ENCODE results near the gene ZSCAN9. TPM values are rescaled to one million over a fixed set of nuclear protein-coding genes. Genes with fewer than 3 reads are reported as not detected.

ZSCAN9 gene
- total and polyA plus RNA-seq, 2 of the 8 experiments (the other 6 are each of a cell fraction or from before 2014, with no cell fraction given) = 10.8 to 13.6 TPM

GRCh38 chr6:28252009-28252975 lies 27.2 kb downstream of the ZSCAN9 start, which contains the start of gene ZKSCAN4:
Gene ZKSCAN4, minus strand, starts transcription at chr6:28252269. Its CDS starts 289 bp downstream, at chr6:28251980.
- no peak within 1 kb of the TSS; the same call in 1 of the 2 replicates for H3K27ac ChIP-seq (ENCODE audit: low read depth, low read length)
- H3K36me3 ChIP-seq (ENCODE audit: control insufficient read depth in 2 of 4, insufficient read depth in 4 of 4, low read length in 3 of 4) = peaks cover 0 to 16% (median 2%) of the 10 kb centered on the region in 4 experiments; a peak in 1 of 8 replicates
- FAIRE-seq = peak; percentile 85
- TF ChIP-seq TBP (IDR thresholded peaks at IDR 0.05; ENCODE audit: low read depth, low read length) (peak; percentile 78; the same call in 1 of the 2 replicates), TAF7 (optimal IDR thresholded peaks at IDR 0.05; ENCODE audit: borderline replicate concordance, low read depth, low read length) (no peak), KDM4A (IDR thresholded peaks at IDR 0.05; ENCODE audit: low read depth, low read length, severe bottlenecking) (peak; percentile 53), SAP30 (IDR thresholded peaks at IDR 0.05; ENCODE audit: insufficient read depth, insufficient replicate concordance, low read length) (peak; percentile 93), HDAC2 (IDR thresholded peaks at IDR 0.05; ENCODE audit: borderline replicate concordance in 1 of 2, low read depth in 2 of 2, low read length in 2 of 2) (0 out of 4 replicates have a peak, but pooled peaks of 1 of the 2 experiments have one; percentile 83), GABPA (IDR thresholded peaks at IDR 0.05; ENCODE audit: borderline replicate concordance, insufficient read depth, low read length) (peak; percentile 97), PHF8 (conservative IDR thresholded peaks at IDR 0.05; ENCODE audit: low read depth, low read length) (peak; percentile 55)

More at GRCh38 chr6:28252009-28252975, 27.2 kb downstream of the ZSCAN9 start, which contains the start of gene ZKSCAN4:
- peak within 1 kb of the TSS; percentile 50; the same call in 1 of the 2 replicates for H2BK20ac ChIP-seq (ENCODE audit: low read length)
- no peaks in the 10 kb centered on the region; the same call in 1 of the 2 replicates for H3K23me2 ChIP-seq (ENCODE audit: low read depth, low read length)
- H4K5ac ChIP-seq (ENCODE audit: insufficient read length, low read depth, low read length) = no peak within 1 kb of the TSS
- H3K23ac ChIP-seq (ENCODE audit: insufficient read length) = no peak within 1 kb of the TSS
- H3K9ac ChIP-seq (replicated peaks in 1 of 4; ENCODE audit: extremely low read depth in 1 of 4, low read depth in 3 of 4, low read length in 3 of 4) = peak within 1 kb of the TSS; percentile 58 to 70 (median 62)
- H2AFZ ChIP-seq (ENCODE audit: low read length) = peak within 1 kb of the TSS; percentile 73
- H2BK15ac ChIP-seq (ENCODE audit: low read length) = peak within 1 kb of the TSS; percentile 89; the same call in 1 of the 2 replicates
- H3K27me3 ChIP-seq (replicated peaks in 1 of 4; ENCODE audit: control insufficient read depth in 3 of 4, extremely low read depth in 1 of 4, insufficient read depth in 3 of 4, low read length in 3 of 4) = no peaks in the 10 kb centered on the region
- peak within 1 kb of the TSS; percentile 73; the same call in 1 of the 2 replicates for H2BK5ac ChIP-seq (ENCODE audit: low read depth, low read length)
- no peak within 1 kb of the TSS for H2BK120ac ChIP-seq (replicated peaks; ENCODE audit: low read depth, low read length)
- no peak within 1 kb of the TSS for H3K14ac ChIP-seq (ENCODE audit: insufficient read length)
- H3K79me2 ChIP-seq (ENCODE audit: control insufficient read depth in 1 of 2, insufficient read depth in 2 of 2, low read length in 2 of 2) = peaks cover 3 to 11% of the 10 kb centered on the region in 2 experiments; a peak in 3 of 4 replicates
- H4K8ac ChIP-seq (ENCODE audit: extremely low read depth, insufficient read depth, low read length) = peak within 1 kb of the TSS; percentile 81
- H2AK5ac ChIP-seq (ENCODE audit: low read depth, low read length) = no peak within 1 kb of the TSS
- 15% methylated on average over 14 of the region's 14 CpGs; no CpG with 5 or more reads in 1 of the 2 experiments for WGBS, 2 experiments (ENCODE audit: extremely low coverage in 1 of 2, insufficient coverage in 1 of 2, insufficient read length in 1 of 2, insufficient replicate concordance in 2 of 2, low coverage in 1 of 2, low lambda C conversion rate in 2 of 2, missing lambda C conversion rate in 1 of 2)
- ChIA-PET CTCF (ENCODE audit: partially characterized antibody) (interaction anchor here (0.7 to 1.5 kb wide), 5 partner anchors 13 to 104 kb away, joined by 3 to 6 read pairs (median 3); no protein-coding TSS in a partner anchor), POLR2A (ENCODE audit: partially characterized antibody) (interaction anchor here (0.8 to 4.2 kb wide), 7 partner anchors 15 to 131 kb away, joined by 3 to 31 read pairs (median 5); partner anchors contain the start of genes ZKSCAN8, ZSCAN26 and ZSCAN31)
- 0 out of 2 replicates have a peak within 1 kb of the TSS, but pooled peaks have one; percentile 81 for H2BK12ac ChIP-seq (ENCODE audit: low read depth, low read length)
- peak within 1 kb of the TSS; percentile 75; the same call in 1 of the 2 replicates for H3K18ac ChIP-seq (ENCODE audit: extremely low read depth, low read length)
- H3K79me1 ChIP-seq (ENCODE audit: low read depth, low read length) = peaks cover 3% of the 10 kb centered on the region; the same call in 1 of the 2 replicates
- no peak within 1 kb of the TSS for H3K56ac ChIP-seq (replicated peaks; ENCODE audit: insufficient read length, low read depth, low read length)
- DNase-seq (ENCODE audit: low read depth in 1 of 2, low spot score in 2 of 2) = peak; percentile 50 to 87
- peaks cover 0 to 6% (median 4%) of the 10 kb centered on the region in 4 experiments; a peak in 4 of 7 replicates for H3K4me1 ChIP-seq (replicated peaks in 1 of 4; ENCODE audit: control insufficient read depth in 3 of 4, insufficient read depth in 4 of 4, low read length in 3 of 4)
- peak within 1 kb of the TSS; percentile 51 to 93 for H3K4me2 ChIP-seq (ENCODE audit: insufficient read depth in 1 of 2, low read depth in 2 of 2, low read length in 2 of 2)
- H4K20me1 ChIP-seq (replicated peaks in 1 of 2; ENCODE audit: control insufficient read depth in 1 of 2, insufficient read depth in 2 of 2, low read length in 2 of 2) = no peaks in the 10 kb centered on the region
- no peak within 1 kb of the TSS for H4K91ac ChIP-seq (replicated peaks; ENCODE audit: insufficient read length, low read length)
- H3K9me3 ChIP-seq (ENCODE audit: insufficient read depth in 2 of 2, low read depth in 1 of 2, low read length in 1 of 2) = no peaks in the 10 kb centered on the region
- H3K4ac ChIP-seq (replicated peaks; ENCODE audit: insufficient read length, low read depth, low read length) = peak within 1 kb of the TSS; percentile 2
- peak within 1 kb of the TSS; percentile 68 to 97 (median 93) for H3K4me3 ChIP-seq (ENCODE audit: extremely low read depth in 1 of 4, insufficient read depth in 2 of 4, low read depth in 3 of 4, low read length in 4 of 4)

Measured in H1 (cell line).